Gastroesophageal sphincter (tissue), 3 donors: ENCODE data around the gene C2orf92.

Source experiments
- CTCF ChIP-seq, 4 experiments: fragments of 200-600 bp in 2 of 4; fragments of 450-650 bp in 2 of 4; sonication (generic) in 1 of 4; IDR thresholded peaks; one replicate each; pipeline ENCODE4 v1.5.1; 2017 to 2019; ENCODE audit warnings: antibody characterized with exemption in 4 of 4, mild to moderate bottlenecking in 2 of 4, moderate library complexity in 2 of 4
- POLR2A ChIP-seq, 2 donors: fragments of 450-650 bp; IDR thresholded peaks; one replicate each; pipeline ENCODE4 v1.6.1; 2017; ENCODE audit warnings: antibody characterized with exemption in 2 of 2, mild to moderate bottlenecking in 2 of 2, moderate library complexity in 1 of 2
- POLR2AphosphoS5 ChIP-seq: sonication (generic); formaldehyde crosslinking; IDR thresholded peaks from one replicate; pipeline ENCODE4 v1.6.1; 2017; ENCODE audit warnings: antibody characterized with exemption

- TF ChIP-seq POLR2A (IDR thresholded peaks at IDR 0.05): no peak
- TF ChIP-seq CTCF (IDR thresholded peaks at IDR 0.05): no peak
- TF ChIP-seq POLR2AphosphoS5: no peak
These were observed 38.0 kb downstream of the C2orf92 start for GRCh38 chr2:97707362-97708047.
